ENCODE results near the gene UBA3. TPM values are rescaled to one million over a fixed set of nuclear protein-coding genes. Genes with fewer than 3 reads are reported as not detected.

UBA3 gene
- total RNA-seq, 1 experiment from 2014 or later: 64.2 TPM

DNA sequence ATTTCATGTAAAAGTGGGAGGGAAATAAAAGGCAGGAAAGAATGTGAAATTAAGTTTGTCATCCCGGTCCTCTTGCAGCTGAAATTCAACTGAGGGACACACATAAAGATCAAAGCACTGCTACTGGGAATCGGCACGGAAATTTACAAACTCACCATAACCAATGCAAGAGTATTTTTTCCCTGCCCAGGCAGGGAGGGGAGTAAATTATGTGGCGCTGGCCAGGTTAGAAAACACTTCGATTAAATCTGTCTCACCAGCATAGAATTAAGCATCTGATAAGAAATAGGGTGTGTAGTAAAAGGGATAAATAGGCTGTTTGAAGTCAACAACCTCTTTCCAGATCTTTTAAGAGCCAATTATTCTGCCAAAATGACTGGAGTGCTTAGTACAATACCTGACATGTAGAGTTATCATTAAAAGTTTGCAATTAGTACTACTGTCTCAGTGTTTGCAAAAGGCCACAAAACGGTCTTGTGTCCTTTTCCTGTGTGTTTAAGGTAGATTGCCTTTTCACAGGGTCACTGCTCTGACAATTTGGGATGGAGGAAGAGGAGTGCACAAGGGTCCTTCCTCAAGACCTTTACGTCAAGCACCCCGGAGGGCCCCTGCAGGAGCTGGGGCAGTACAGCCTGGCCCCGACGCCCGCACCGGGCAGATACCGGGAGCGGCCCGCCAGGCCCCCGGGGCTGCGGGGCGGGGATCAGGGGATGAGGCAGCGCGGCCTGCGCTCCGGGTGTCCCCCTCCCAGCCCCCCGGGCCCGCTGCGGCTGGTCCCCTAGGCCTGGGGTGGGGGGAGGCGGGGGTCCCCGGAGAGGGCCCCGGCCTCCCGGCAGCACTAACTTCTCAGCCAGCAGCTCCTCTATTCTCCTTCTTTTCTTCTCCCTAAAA lies 651 bp downstream of the UBA3 start:
- H3K4me1 Mint-ChIP-seq (ENCODE audit: low read depth, unreplicated experiment): peaks cover 19% of the 10 kb centered on the region
- no peaks in the 10 kb centered on the region for H3K27me3 Mint-ChIP-seq (ENCODE audit: unreplicated experiment)
- H3K9me3 Mint-ChIP-seq (ENCODE audit: low read depth, unreplicated experiment): no peaks in the 10 kb centered on the region
- TSS peak; percentile 69 for BruUV-seq (replicated peaks)
- peaks cover 32% of the 10 kb centered on the region for H3K36me3 Mint-ChIP-seq (ENCODE audit: insufficient read depth, unreplicated experiment)
- intact Hi-C loops (cut with micrococcal nuclease; ENCODE audit: unreplicated experiment): loop anchor here (2.0 kb wide), 1 partner anchor 27 kb away; the partner anchor contains the start of gene TMF1
- DNase-seq: peak; percentile 14
- peak overlapping the region; percentile 80 for H3K4me3 Mint-ChIP-seq (ENCODE audit: low read depth, unreplicated experiment)
- peak overlapping the region; percentile 81 for H3K27ac Mint-ChIP-seq (ENCODE audit: unreplicated experiment)
- TF ChIP-seq, protein P1, sequence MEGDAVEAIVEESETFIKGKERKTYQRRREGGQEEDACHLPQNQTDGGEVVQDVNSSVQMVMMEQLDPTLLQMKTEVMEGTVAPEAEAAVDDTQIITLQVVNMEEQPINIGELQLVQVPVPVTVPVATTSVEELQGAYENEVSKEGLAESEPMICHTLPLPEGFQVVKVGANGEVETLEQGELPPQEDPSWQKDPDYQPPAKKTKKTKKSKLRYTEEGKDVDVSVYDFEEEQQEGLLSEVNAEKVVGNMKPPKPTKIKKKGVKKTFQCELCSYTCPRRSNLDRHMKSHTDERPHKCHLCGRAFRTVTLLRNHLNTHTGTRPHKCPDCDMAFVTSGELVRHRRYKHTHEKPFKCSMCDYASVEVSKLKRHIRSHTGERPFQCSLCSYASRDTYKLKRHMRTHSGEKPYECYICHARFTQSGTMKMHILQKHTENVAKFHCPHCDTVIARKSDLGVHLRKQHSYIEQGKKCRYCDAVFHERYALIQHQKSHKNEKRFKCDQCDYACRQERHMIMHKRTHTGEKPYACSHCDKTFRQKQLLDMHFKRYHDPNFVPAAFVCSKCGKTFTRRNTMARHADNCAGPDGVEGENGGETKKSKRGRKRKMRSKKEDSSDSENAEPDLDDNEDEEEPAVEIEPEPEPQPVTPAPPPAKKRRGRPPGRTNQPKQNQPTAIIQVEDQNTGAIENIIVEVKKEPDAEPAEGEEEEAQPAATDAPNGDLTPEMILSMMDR (IDR thresholded peaks at IDR 0.05; ENCODE audit: unreplicated experiment): no peak
- CTCF ChIA-PET: interaction anchor here (0.6 kb wide), 2 partner anchors 9 to 341 kb away, joined by 4 to 8 read pairs; no protein-coding TSS in a partner anchor

DNA sequence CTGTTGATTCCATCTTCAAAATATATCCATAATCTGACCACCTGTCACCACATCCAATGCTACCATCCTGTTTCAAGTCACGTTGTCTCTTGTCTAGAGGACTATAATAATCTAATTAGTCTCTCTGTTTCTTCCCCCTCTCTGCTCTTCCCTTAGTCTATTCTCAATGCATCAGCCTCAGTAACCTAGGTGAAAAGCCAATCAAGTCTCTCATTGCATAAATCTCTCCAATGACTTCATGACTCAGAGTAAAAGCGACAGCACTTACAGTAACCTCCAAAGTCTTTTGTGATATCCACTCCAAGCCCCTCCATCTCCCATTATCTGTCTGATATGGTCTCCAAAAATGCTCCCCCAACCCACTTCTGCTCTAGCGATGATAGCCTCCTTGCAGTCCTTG lies 7.2 kb downstream of the UBA3 start:
- H3K9me3 Mint-ChIP-seq (ENCODE audit: low read depth, unreplicated experiment): no peaks in the 10 kb centered on the region
- no peak overlapping the region for H3K27ac Mint-ChIP-seq (ENCODE audit: unreplicated experiment)
- TF ChIP-seq, protein P1 (IDR thresholded peaks at IDR 0.05; ENCODE audit: unreplicated experiment): no peak
- BruUV-seq (replicated peaks): no TSS peak
- H3K27me3 Mint-ChIP-seq (ENCODE audit: unreplicated experiment): no peaks in the 10 kb centered on the region
- H3K4me1 Mint-ChIP-seq (ENCODE audit: low read depth, unreplicated experiment): peaks cover 15% of the 10 kb centered on the region
- intact Hi-C loops (cut with micrococcal nuclease; ENCODE audit: unreplicated experiment): no loop called here
- peaks cover 20% of the 10 kb centered on the region for H3K36me3 Mint-ChIP-seq (ENCODE audit: insufficient read depth, unreplicated experiment)
- no peak overlapping the region for H3K4me3 Mint-ChIP-seq (ENCODE audit: low read depth, unreplicated experiment)
- DNase-seq: no peak
- CTCF ChIA-PET: no interaction called here

DNA sequence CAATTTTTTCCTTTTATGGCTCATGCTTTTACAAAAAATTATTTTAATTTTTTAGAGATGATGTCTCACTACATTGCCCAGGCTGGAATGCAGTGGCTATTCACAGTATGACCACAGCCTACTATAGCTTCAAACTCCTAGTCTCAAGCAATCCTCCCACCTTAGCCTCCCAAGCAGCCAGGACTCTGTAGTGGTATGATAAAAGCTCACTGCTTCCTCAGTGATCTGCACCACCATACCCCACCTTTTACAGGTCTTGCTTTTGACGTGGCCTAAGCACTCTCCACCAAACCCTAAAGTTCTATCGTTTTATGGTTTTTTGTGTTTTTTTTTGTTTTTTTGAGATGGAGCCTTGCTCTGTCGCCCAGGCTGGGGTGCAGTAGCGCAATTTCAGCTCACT lies 14.0 kb downstream of the UBA3 start:
- H3K4me1 Mint-ChIP-seq (ENCODE audit: low read depth, unreplicated experiment): no peaks in the 10 kb centered on the region
- H3K27me3 Mint-ChIP-seq (ENCODE audit: unreplicated experiment): no peaks in the 10 kb centered on the region
- intact Hi-C loops (cut with micrococcal nuclease; ENCODE audit: unreplicated experiment): no loop called here
- no peak overlapping the region for H3K4me3 Mint-ChIP-seq (ENCODE audit: low read depth, unreplicated experiment)
- no peak overlapping the region for H3K27ac Mint-ChIP-seq (ENCODE audit: unreplicated experiment)
- CTCF ChIA-PET: interaction anchor here (0.7 kb wide), 1 partner anchor 19 kb away, joined by 3 read pairs; no protein-coding TSS in a partner anchor
- BruUV-seq (replicated peaks): no TSS peak
- DNase-seq: no peak
- TF ChIP-seq, protein P1 (IDR thresholded peaks at IDR 0.05; ENCODE audit: unreplicated experiment): no peak
- H3K36me3 Mint-ChIP-seq (ENCODE audit: insufficient read depth, unreplicated experiment): peaks cover 17% of the 10 kb centered on the region
- H3K9me3 Mint-ChIP-seq (ENCODE audit: low read depth, unreplicated experiment): no peaks in the 10 kb centered on the region

DNA sequence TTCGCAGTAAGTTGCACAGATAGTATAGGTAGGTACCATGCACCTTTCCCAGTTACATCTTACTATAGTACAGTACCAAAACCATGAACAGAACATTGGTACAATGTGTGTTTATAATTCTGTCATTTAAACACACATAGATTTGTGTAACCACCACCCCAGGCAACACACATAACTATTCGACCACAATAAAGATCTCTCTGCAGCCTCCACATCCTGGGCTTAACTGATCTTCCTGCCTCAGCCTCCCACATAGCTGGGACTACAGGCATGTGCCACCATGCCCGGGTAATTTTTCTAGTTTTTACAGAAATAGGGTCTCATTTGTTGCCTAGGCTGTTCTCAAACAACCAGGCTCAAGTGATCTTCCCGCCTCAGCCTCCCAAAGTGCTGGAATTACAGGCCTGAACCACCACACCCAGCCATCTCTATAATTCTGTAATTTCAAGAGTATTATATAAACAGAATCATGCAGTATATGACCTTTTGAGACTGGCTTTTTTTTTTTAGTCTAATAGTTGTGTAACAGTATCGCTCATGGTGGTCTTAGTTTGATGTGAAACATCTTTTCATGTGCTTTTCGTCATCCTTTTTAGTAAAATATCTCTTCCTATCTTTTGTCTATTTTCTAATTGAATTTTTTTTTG lies 14.7 kb downstream of the UBA3 start:
- Mint-ChIP-seq H3K27ac (ENCODE audit: unreplicated experiment) (no peak overlapping the region), H3K27me3 (ENCODE audit: unreplicated experiment) (no peaks in the 10 kb centered on the region), H3K36me3 (ENCODE audit: insufficient read depth, unreplicated experiment) (peaks cover 17% of the 10 kb centered on the region), H3K4me3 (ENCODE audit: low read depth, unreplicated experiment) (no peak overlapping the region), H3K9me3 (ENCODE audit: low read depth, unreplicated experiment) (no peaks in the 10 kb centered on the region), H3K4me1 (ENCODE audit: low read depth, unreplicated experiment) (no peaks in the 10 kb centered on the region)
- CTCF ChIA-PET: interaction anchor here (0.7 kb wide), 1 partner anchor 20 kb away, joined by 3 read pairs; no protein-coding TSS in a partner anchor
- no peak for DNase-seq
- intact Hi-C loops (cut with micrococcal nuclease; ENCODE audit: unreplicated experiment): no loop called here
- TF ChIP-seq, protein P1 (IDR thresholded peaks at IDR 0.05; ENCODE audit: unreplicated experiment): no peak
- no TSS peak for BruUV-seq (replicated peaks)

All from Calu3 (cell line).